Thoracic aorta (tissue), 2 donors: ENCODE results near the gene GPR62. TPM values are rescaled to one million over a fixed set of nuclear protein-coding genes. Genes with fewer than 3 reads are reported as not detected.

ENCODE experiments used
- ATAC-seq: fragments of 150-250 bp; one replicate; pipeline ENCODE4 v1.8.0; 2017; ENCODE audit warnings: low read depth; ENCODE audit not compliant: insufficient number of reproducible peaks, low FRiP score
- DNase-seq: peaks from one replicate; pipeline ENCODE4 v3.0.0-alpha.2; 2020; ENCODE audit warnings: low spot score
- H3K27ac ChIP-seq, 2 donors: fragments of 200-600 bp; sonication (generic); 1 replicate in 1 of 2; 2 replicates in 1 of 2; pipeline ENCODE4 v1.5.1; 2016; ENCODE audit warnings: mild to moderate bottlenecking in 2 of 2, moderate library complexity in 2 of 2
- H3K27me3 ChIP-seq: fragments of 200-600 bp; sonication (generic); replicated peaks from 2 replicates; pipeline ENCODE4 v1.6.0; 2016; ENCODE audit warnings: mild to moderate bottlenecking; ENCODE audit not compliant: insufficient read depth
- H3K36me3 ChIP-seq: fragments of 200-600 bp; sonication (generic); one replicate; pipeline ENCODE4 v1.5.1; 2016
- H3K4me1 ChIP-seq, 2 donors: fragments of 200-600 bp; sonication (generic); 1 replicate in 1 of 2; 2 replicates in 1 of 2; pipeline versions ENCODE4 v1.5.1 to v1.6.0; 2016; ENCODE audit warnings: low read depth in 2 of 2, mild to moderate bottlenecking in 1 of 2; ENCODE audit not compliant: control insufficient read depth in 1 of 2
- H3K4me3 ChIP-seq: fragments of 200-600 bp; sonication (generic); 2 replicates; pipeline ENCODE4 v1.5.1; 2016; ENCODE audit warnings: mild to moderate bottlenecking
- H3K9me3 ChIP-seq: fragments of 200-600 bp; sonication (generic); 2 replicates; pipeline ENCODE4 v1.5.1; 2016
- total RNA-seq, 2 donors: library from RNA; depleted of rRNA; stranded (reverse); fragments of >200 nt; gene quantifications; one replicate each; pipeline versions ENCODE4 v1.1.0 to v1.2.3, GENCODE V29; 2016
- TF ChIP-seq, protein P1 (sequence below): fragments of 200-600 bp; sonication (generic); IDR thresholded peaks from one replicate; pipeline ENCODE4 v1.5.1; 2019; ENCODE audit warnings: antibody characterized with exemption

GPR62 gene
- total RNA-seq, 2 donors from 2014 or later = not detected

DNA sequence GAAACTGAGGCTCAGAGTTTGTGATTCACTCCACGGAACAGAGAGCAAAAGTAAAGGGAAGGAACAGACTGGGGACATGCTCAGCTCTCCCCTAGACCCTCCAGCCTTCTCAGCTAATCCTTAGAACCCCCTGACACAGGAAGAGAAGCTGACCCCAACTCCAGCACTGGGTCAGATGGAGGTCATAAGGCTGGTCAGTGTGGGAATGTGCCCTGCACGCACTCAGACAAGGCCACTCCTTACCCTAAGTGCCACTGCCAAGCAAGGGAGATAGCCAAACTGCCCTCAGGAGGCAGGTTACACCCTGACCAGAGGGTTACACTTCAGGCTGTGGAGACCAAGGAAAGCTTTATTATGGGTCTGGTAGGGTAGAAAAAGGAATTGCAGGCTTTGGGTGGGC, 39.3 kb downstream of the GPR62 start:
- Histone ChIP-seq H3K27me3 (no peaks in the 10 kb centered on the region), H3K4me3 (peak overlapping the region; percentile 86), H3K27ac (no peak overlapping the region), H3K4me1 (peaks cover 12 to 27% of the 10 kb centered on the region in 2 donors), H3K36me3 (peaks cover 23% of the 10 kb centered on the region), H3K9me3 (no peaks in the 10 kb centered on the region)
- TF ChIP-seq, protein P1, sequence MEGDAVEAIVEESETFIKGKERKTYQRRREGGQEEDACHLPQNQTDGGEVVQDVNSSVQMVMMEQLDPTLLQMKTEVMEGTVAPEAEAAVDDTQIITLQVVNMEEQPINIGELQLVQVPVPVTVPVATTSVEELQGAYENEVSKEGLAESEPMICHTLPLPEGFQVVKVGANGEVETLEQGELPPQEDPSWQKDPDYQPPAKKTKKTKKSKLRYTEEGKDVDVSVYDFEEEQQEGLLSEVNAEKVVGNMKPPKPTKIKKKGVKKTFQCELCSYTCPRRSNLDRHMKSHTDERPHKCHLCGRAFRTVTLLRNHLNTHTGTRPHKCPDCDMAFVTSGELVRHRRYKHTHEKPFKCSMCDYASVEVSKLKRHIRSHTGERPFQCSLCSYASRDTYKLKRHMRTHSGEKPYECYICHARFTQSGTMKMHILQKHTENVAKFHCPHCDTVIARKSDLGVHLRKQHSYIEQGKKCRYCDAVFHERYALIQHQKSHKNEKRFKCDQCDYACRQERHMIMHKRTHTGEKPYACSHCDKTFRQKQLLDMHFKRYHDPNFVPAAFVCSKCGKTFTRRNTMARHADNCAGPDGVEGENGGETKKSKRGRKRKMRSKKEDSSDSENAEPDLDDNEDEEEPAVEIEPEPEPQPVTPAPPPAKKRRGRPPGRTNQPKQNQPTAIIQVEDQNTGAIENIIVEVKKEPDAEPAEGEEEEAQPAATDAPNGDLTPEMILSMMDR = no peak
- no peak for ATAC-seq
- no peak for DNase-seq

DNA sequence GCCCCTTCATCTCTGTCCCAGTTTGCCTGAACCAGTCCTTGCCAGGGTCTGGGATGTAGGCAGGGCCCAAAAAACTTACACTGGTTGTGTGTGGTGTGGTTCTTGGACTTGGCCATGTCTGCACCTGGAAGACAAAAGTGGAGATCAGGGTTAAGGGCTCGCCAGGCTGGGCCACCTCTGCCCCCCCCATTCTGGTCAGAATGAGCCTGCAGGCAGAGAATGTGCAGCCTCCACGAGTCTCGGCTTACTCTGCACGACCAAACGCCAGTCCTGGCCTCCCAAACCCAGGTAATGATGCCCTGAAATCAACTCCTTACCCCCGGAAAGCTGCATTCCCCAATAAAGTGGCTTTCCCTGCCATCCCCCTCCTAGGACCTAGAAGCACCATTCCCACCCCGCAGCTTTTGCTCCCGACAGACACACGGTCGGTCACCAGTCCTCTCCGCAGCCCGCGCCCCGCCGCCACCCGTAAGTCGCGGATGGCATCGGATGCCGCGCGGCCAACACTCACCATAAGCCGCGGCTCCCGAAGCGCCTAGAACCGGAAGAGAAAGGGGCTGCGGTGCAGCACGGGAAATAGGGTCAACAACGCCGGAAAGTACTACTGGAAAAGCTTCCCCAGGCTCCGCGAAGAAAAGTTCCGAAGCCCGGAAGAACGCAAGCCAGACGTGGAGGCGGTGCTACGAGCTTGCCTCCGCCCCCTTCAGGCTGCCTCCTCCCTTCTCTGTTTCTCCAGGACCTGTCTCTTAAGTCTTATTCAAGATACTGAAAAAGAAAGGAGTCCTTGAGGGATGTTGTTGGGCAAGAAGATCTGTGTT, 40.4 kb downstream of the GPR62 start, which contains the start of gene RPL29:
RPL29 (minus strand) TSS at position 550 of the 818 bp plus-strand sequence; CDS start at position 116, 434 bp downstream.
- peak; percentile 64 for DNase-seq
- Histone ChIP-seq H3K4me1 (peaks cover 12 to 19% of the 10 kb centered on the region in 2 donors), H3K27me3 (no peaks in the 10 kb centered on the region), H3K4me3 (peak within 1 kb of the TSS; percentile 86), H3K36me3 (peaks cover 23% of the 10 kb centered on the region), H3K27ac (peak within 1 kb of the TSS; percentile 77 to 83), H3K9me3 (no peaks in the 10 kb centered on the region)
- TF ChIP-seq, protein P1 = no peak
- peak; percentile 92 for ATAC-seq

DNA sequence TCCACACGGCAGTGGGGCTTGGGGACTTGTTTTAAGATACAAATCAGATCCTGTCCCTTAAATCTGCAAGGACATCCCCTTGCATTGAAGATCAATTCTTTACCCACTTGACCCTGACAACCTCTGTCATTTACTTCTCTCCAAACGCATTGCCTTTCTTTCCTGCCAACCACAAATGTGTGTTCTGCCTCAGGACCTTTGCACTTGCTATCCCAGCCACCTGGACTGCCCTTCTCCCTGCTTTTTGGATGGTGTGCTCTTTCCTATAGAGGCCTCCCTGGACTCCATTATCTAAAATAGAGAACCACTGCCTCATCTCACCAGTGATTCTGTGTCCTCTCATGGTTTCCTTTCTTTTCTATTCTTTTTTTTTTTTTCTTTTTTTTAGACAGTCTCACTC, 42.0 kb downstream of the GPR62 start:
- TF ChIP-seq, protein P1 = no peak
- ATAC-seq (no peak), DNase-seq (no peak)
- Histone ChIP-seq H3K36me3 (peaks cover 23% of the 10 kb centered on the region), H3K4me1 (peaks cover 12 to 19% of the 10 kb centered on the region in 2 donors), H3K27me3 (no peaks in the 10 kb centered on the region), H3K9me3 (no peaks in the 10 kb centered on the region), H3K4me3 (no peak overlapping the region), H3K27ac (no peak overlapping the region)

DNA sequence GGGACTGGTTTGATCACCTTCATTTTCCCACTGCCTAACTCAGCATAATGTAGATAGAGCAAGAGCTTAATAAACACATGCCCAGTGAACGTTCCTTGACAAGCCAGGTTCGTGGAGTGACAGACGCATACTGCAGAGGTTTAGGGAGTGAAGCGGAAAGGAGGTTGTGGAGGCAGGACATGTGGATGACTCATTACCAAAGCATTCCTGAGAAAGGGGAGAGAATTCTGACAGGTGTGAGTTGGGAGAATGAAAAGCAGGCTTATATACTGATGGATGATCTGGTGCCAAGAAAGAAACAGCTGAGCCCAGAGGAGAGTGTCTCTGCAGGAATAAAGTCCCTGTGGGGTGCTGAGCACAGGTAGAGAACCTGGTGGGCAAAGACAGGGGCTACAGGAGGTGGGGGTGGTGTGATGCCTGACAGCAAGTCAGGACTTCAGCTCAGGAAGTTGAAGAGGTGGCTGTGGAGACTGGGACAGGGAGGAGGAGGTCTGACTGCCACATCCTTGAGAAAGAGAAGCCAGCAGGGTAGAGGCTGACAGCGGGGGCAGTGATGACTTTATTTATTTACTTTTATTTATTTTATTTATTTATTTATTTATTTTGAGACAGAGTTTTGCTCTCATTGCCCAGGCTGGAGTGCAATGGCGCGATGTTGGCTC, 42.9 kb downstream of the GPR62 start:
- TF ChIP-seq, protein P1 = no peak
- no peak overlapping the region for H3K27ac ChIP-seq
- ATAC-seq (no peak), DNase-seq (no peak)
- no peaks in the 10 kb centered on the region for H3K9me3 ChIP-seq
- no peaks in the 10 kb centered on the region for H3K27me3 ChIP-seq
- H3K4me3 ChIP-seq = no peak overlapping the region
- peaks cover 16% of the 10 kb centered on the region for H3K36me3 ChIP-seq
- peaks cover 12 to 19% of the 10 kb centered on the region in 2 donors for H3K4me1 ChIP-seq

DNA sequence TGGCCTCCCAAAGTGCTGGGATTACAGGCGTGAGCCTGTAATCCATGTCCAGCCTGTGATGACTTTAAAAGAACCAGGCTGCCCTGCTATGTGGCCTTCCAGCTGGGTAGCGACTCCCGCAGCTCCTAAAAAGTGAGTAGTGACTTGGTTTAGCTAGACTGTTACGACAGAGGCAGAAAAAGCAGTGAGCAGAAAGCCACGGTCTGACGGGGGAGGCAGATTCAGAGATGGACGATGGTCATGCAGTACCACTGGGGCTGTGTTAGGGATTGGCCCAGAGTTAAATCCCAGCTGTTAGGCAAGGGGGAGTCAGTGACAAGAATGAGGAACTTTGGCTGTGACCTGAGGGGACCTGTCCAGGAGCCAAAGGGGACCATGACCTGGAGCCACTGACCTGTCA, 43.6 kb downstream of the GPR62 start:
- no peak overlapping the region for H3K4me3 ChIP-seq
- H3K27ac ChIP-seq = no peak overlapping the region
- TF ChIP-seq, protein P1 = no peak
- H3K9me3 ChIP-seq = no peaks in the 10 kb centered on the region
- peaks cover 8 to 15% of the 10 kb centered on the region in 2 donors for H3K4me1 ChIP-seq
- ATAC-seq (no peak), DNase-seq (no peak)
- peaks cover 11% of the 10 kb centered on the region for H3K36me3 ChIP-seq
- H3K27me3 ChIP-seq = no peaks in the 10 kb centered on the region
